GOT3 (cell line): ENCODE measurements around the gene NPC1.
A peak's percentile ranks its signal among the peaks of the same experiment; 100 is the strongest.
"Not testable (repeated sequence)": the region's sequence is repeated elsewhere in the genome, so short reads cannot be mapped to it uniquely, and the experiment has no call there.

Experiments used
- DNase-seq: peaks from one replicate; lab custom pipeline; 2025; ENCODE audit warnings: mixed read lengths; lab: John Stamatoyannopoulos, UW

The NPC1 gene

DNA sequence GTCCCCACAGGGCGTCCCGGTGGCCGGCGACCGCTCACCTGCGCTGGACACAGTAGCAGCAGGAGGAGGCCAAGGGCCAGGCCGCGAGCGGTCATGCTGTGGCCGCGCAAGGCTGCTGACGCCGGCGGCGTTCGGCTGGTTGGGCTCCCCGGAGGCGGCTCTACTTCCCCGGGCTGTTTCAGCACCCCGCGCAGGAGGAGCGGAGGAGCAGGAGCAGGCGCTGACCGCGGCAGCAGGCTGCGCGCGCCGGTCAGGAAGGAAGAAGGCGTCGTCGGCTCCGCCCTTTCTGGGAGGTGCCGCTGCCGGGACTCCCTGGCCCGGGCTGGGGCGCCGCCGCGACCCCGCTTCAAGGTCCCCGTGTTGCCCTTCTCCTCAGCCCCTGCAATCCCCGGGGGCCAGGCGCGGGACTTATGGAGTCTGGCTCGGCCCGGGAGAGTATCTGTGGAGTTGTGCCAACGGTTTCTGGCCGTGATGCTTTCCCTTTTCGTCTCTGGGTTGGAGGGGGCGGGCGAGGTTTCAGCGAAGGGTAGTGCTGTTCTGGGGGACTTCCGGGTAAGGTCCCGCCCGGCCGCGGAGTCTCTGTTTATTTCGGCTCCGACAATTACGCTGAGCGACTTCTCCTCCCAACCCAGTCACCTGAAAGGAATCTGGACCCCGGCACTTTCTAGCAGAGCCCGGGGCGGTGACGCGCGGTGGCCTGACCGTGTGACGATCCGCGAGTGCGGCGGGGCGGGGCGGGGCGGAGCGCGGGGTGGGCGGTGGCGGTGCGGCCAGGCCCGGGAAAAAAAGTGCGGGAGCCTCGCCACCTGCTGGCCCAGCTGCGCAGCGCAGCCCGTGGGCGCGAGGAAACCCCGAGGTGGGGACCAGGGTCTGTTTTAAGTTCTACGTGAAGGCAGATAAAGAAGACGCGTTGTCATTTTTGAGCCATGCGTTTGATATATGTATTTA is at the start of gene NPC1:
Gene NPC1 (minus strand): TSS at position 258 of the 948 bp plus-strand sequence. CDS start 163 bp downstream, at position 95.
- DNase-seq: peak; percentile 78

DNA sequence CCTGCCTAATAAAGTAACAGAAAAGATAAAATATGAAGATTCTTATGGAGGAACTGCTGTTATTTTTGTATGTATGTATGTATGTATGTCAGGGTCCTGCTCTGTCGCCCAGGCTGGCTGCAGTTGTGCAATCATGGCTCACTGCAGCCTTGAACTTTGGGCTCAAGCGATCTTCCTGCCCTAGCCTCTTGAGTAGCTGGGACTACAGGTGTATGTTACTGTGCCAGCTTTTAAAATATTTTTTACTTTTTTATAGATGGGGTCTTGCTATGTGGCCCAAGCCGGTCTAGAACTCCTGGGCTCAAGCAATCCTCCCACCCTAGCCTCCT is 49.7 kb upstream of the NPC1 start:
- DNase-seq: no peak

DNA sequence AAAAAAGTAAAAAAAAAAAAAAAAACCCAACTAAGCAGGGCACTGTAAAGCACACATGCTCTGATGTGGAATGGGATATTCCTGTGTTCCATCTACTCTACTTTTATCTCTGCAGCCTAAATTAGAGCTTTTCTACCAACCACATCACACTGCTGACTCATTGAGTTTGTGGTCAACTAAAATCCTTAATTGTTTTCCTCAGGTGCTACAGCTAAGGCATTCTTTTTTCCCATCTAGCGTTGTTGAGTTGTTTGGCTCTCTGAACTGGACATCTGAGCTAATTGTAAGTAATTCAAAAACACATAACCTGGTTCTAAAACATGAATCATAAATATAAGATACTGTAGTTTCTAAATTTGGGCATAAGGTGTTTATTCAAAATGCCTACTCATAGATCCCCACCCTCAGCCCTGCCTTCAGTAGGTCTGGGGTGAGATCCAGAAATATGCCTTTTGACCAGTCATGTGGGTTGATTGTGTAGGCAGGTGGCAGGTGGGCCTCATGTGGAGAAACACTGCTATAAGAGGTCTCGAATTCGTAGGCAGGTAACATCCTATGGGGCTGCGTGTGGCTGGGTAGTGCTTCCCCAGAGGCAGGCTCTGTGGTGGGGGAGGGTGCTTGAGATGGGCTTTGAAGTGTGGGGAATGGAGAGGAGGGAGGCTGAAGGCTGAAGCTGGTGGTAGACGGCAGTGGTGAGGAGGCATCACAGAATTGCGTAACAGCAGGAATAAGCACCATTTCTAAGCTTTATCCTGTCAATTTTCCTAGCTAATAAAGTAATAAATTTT is 49.2 kb upstream of the NPC1 start:
- DNase-seq: no peak

- no peak for DNase-seq
Observed at GRCh38 chr18:23634692-23635091, 48.4 kb upstream of the NPC1 start.

DNA sequence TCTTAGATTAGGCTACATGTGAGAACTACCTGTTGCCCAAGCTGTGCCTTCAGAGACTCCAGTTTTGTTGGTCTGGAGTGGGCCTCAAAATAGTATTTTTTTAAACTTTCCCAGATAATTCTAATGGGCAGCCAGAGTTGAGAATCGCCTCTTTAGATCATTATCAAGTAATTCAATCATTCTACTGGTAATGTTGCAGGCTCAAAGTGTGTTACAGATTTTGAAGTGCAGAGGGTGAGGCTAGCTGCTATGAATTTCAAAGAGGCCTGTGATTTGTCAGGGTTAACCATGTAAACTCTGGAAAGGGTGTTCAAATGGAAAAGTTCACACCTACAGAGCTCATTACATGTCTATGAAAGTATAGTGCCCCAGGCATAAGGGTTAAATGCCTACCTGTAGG is 46.3 kb upstream of the NPC1 start:
- no peak for DNase-seq

GRCh38 chr18:23631746-23632145 is 45.4 kb upstream of the NPC1 start:
- no peak for DNase-seq

- DNase-seq: no peak
Observed at GRCh38 chr18:23631312-23631711, 45.0 kb upstream of the NPC1 start.

DNA sequence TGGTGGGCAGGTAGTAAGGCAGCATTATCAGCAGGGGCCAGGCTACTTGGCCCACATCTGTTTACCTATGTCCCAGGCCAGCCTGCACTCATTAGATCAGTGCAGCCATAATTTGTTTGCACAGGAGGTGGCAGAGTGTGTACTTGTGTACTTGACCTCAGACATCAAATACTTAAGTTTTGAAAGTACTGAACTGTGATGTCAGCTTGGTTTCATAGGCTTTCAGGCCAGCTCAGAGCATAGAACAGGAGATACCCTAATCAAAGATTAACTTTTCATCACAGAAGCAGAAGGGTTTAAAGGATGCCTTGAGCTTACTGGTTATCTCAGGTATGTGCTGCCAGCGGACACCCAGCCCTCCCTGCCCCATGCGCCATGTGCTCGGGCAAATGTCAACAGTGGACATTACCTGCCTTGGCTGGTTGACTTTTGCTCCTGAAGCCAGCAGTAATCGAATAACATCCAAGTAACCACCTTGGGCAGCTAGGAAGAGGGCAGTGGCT is 43.2 kb upstream of the NPC1 start:
- DNase-seq: no peak

DNA sequence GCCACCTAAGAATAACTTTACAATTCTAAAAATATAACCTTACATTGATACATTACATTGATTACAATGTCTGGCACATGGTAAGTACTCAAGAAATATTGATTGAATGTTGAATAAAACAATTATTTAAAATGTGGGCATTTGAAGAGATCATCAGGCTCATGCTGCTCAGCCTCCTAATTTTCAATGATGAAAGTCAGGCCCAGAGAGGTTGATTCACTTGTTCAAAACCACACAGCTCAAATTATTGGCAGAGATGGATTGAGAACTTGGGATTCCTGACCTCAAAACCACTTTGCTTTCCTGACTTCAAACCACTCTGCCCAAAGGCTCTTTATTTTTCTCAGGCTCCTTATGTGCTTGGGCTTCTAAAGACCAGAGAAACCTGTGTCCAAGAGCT is 41.7 kb upstream of the NPC1 start:
- DNase-seq: no peak

DNA sequence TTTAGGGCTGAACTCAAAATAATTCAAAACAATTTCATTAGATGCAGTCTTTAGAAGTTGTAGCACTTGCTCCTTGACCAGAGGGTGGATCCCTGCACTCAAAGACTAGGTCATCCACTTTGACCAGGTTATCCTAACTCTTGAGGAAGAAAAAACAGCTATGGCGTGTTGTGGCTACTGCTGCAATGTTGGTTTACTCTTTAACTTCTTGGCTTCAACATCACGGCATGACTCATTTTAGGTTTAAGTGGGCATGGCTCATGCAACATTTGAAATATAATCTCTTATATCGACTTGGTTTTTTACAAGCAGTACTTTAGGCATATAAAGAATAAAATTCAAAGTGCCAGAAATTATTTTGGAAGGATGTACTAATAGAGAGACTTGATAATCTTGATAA is 41.0 kb upstream of the NPC1 start:
- DNase-seq: no peak

DNA sequence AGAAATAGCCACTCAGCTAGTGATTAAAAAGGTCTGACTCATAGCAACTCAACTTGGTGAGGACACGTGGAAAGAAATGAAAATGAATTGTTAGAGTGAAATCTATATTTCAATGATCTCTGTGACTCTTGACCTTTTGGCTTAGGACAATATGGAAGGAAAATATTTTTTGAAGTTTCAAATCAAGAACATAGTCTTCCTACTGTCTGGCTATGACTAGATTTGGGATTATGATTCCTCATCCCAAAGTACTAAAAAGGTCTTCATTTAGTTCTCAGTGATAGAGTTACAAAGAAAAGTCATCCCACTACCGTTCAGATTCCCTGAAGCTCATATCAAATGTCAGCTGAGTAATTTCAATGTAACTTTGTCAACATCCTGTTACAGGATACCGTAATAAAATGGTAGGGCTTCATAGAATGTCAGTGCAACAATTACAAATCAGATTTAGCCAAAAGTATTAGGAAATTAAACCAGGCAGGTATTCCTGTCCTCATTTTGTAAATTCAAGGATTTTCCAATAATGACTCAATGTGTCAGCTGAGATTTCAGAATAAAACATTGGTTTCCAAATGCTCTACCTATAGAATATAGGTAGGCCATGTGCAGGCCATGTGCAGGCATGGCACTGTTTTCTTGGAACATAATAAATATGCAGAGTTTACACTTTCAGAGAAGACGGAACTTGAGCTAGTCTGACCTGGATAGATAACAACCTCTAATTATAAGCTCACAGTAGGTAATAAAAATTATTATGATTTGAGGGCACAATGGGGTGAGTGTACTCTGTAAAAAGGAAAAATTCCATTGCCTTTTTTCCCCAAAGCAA is 40.4 kb upstream of the NPC1 start:
- DNase-seq: no peak

DNA sequence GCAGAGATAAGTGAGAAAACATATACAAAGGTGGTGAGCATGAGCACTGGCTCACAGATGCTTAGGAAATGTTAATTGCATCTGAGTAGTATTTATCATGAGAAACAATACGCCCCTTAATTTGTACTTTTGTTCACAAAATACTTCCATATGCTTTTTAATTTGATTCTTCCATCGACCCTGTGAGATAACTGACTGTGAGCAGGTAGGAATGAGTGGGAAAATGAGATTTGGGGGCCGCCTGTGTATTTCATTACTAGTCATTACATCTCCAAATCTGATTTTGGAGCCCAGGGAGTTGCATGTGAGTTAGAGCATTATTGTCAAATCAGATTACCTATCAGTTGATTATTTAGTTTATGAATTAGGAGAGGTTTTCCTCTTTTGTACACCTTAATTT is 36.7 kb upstream of the NPC1 start:
- DNase-seq: no peak

DNA sequence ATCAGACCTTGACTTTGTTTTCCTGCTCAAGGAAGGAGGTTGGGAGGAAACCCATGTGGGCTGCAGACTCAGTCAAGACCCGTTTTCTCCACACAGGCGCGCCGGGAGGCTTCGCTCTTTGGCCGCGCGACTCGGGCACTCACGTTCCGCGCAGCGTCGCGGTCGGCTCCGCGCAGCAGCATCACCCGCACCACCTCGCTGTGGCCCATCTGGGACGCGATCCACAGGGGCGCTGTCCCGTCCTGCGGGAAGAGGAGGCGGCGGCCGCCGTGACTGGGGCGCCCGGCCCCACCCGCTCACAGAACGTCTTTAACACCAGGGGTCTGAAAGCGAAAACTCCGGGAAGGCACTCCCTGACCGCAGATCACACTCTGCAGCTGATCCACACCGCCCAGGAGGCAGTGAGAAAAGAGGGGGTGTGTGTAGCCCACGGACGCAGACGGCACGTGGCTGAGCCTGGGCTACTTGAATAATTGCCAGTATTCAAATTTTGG is 33.1 kb upstream of the NPC1 start:
- DNase-seq: no peak

- no peak for DNase-seq
Observed at GRCh38 chr18:23618862-23619387, 32.6 kb upstream of the NPC1 start.

DNA sequence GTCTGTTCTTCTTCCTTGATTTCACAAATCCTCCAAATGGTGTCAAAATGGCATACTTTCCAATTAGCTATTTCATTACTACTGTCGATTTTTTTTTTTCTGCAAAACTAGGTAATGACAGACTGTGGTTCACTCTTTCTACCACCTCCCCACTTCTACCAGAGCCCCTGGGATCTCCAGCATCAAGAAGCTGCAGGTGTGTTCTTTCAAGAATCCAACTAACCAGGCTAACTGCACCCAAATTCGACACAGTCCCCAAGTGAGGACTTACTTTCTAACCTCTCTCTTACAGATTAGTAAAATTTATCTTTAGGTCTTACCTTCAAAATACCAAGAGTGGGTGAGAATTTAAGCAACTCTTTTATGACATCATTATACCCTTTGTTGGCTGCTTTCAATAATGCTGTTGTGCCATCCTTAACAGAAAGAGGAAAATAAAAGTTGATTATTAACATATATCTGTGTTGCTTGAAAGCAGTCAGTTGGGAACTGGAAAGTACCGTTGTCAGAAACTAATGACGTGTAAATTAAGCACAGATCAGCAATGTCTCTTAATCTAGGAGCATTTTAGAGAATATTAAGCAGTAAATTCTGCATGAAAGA is 31.2 kb upstream of the NPC1 start:
- DNase-seq: no peak

- no peak for DNase-seq
Observed at GRCh38 chr18:23616258-23616657, 30.0 kb upstream of the NPC1 start.

- no peak for DNase-seq
Observed at GRCh38 chr18:23614891-23615290, 28.6 kb upstream of the NPC1 start.

DNA sequence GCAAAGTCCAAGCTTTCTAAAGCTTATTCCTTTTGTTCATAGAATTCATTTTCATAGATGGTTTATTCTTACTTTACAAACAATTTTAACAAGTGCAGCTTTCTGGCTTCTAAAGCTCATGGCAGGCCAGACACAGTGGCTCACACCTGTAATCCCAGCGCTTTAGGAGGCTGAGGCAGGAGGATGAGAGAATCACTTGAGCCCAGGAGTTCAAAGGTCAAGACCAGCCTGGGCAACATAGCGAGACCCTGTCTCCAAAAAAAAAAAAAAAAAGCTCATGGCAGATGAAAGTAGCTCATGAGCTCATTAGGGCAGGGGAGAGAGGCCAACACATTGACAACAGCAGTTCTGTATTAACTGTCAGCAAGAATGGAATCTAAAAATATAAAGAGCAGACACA is 28.1 kb upstream of the NPC1 start:
- no peak for DNase-seq

- DNase-seq: not testable (repeated sequence)
Observed at GRCh38 chr18:23613091-23613475, 26.8 kb upstream of the NPC1 start.

- no peak for DNase-seq
Observed at GRCh38 chr18:23612434-23613090, 26.3 kb upstream of the NPC1 start.
